Measurements from ENCODE around the gene SH2D3C.

Gene SH2D3C

GRCh38 chr9:127715470-127716337 lies 62.8 kb downstream of the SH2D3C start, which contains the start of the genes PTRH1 and TTC16:
Gene PTRH1 (minus strand): TSS chr9:127715663. CDS start chr9:127715639, 24 bp downstream.
Gene TTC16 (plus strand): TSS chr9:127716079. CDS start chr9:127716146, 67 bp downstream.
- peak; percentile 78 for DNase-seq (ENCODE audit: low read depth)

GRCh38 chr9:127714951-127715469 lies 63.5 kb downstream of the SH2D3C start:
- no peak for DNase-seq (ENCODE audit: low read depth)

GRCh38 chr9:127714020-127714750 lies 64.3 kb downstream of the SH2D3C start:
- DNase-seq (ENCODE audit: low read depth): no peak

GRCh38 chr9:127712867-127713266 lies 65.6 kb downstream of the SH2D3C start:
- no peak for DNase-seq (ENCODE audit: low read depth)

- no peak for DNase-seq (ENCODE audit: low read depth)
These were observed 66.1 kb downstream of the SH2D3C start for GRCh38 chr9:127712371-127712770.

- no peak for DNase-seq (ENCODE audit: low read depth)
These were observed 66.6 kb downstream of the SH2D3C start for GRCh38 chr9:127711831-127712274.

- DNase-seq (ENCODE audit: low read depth): no peak
These were observed 67.2 kb downstream of the SH2D3C start for GRCh38 chr9:127711226-127711701.

GRCh38 chr9:127710204-127710783 lies 68.2 kb downstream of the SH2D3C start:
- DNase-seq (ENCODE audit: low read depth): no peak

- DNase-seq (ENCODE audit: low read depth): no peak
These were observed 69.4 kb downstream of the SH2D3C start for GRCh38 chr9:127708952-127709587.

GRCh38 chr9:127707766-127708165 lies 70.7 kb downstream of the SH2D3C start:
- DNase-seq (ENCODE audit: low read depth): no peak

- no peak for DNase-seq (ENCODE audit: low read depth)
These were observed 71.6 kb downstream of the SH2D3C start, which contains the start of gene CFAP157 for GRCh38 chr9:127706836-127707241. Gene CFAP157 (plus strand): TSS chr9:127706988. CDS start chr9:127707032, 44 bp downstream.

GRCh38 chr9:127705577-127706379 lies 72.7 kb downstream of the SH2D3C start:
- DNase-seq (ENCODE audit: low read depth): no peak

GRCh38 chr9:127703289-127703946 lies 75.0 kb downstream of the SH2D3C start:
- DNase-seq (ENCODE audit: low read depth): no peak

GRCh38 chr9:127700594-127701255 lies 77.7 kb downstream of the SH2D3C start:
- DNase-seq (ENCODE audit: low read depth): no peak

GRCh38 chr9:127700140-127700539 lies 78.3 kb downstream of the SH2D3C start:
- DNase-seq (ENCODE audit: low read depth): no peak

- peak; percentile 64 for DNase-seq (ENCODE audit: low read depth)
These were observed 79.3 kb downstream of the SH2D3C start for GRCh38 chr9:127698985-127699670.

GRCh38 chr9:127698386-127698785 lies 80.1 kb downstream of the SH2D3C start:
- DNase-seq (ENCODE audit: low read depth): no peak

- no peak for DNase-seq (ENCODE audit: low read depth)
These were observed 80.9 kb downstream of the SH2D3C start for GRCh38 chr9:127697575-127697974.

Data from HS-5 (cell line).